ENCODE measurements around the gene DAB1. TPM values are rescaled to one million over a fixed set of nuclear protein-coding genes. Genes with fewer than 3 reads are reported as not detected.

Gene DAB1
- total RNA-seq, 1 donor from 2014 or later, result 14.0 TPM

DNA sequence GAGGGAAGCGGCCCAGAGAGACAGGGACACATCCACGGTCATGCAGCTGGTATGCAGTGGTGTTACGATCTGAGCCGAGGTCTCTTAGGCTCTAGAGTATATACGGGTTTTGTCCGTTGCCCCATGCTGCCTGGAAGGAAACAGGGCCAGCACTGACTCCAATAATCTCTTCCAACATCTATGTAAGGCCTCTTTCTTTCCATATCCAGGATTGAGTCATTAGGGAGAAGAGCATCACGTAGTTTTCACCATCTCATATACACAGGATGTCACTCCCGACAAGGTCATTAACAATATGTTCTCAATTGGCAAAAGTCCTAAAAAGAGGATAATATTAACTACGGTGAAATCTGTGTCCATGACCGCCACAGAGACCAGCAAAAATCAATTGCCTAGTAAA lies 462.4 kb downstream of the DAB1 start:
- DNase-seq (ENCODE audit: low read depth, low spot score), result no peak
- Mint-ChIP-seq H3K27me3 (ENCODE audit: low read depth) (no peaks in the 10 kb centered on the region), H3K4me1 (peaks cover 4% of the 10 kb centered on the region), H3K4me3 (no peak overlapping the region), H3K27ac (ENCODE audit: unreplicated experiment) (no peak overlapping the region), H3K36me3 (ENCODE audit: low read depth) (no peaks in the 10 kb centered on the region), H3K9me3 (no peaks in the 10 kb centered on the region)
- TF ChIP-seq, protein P1, sequence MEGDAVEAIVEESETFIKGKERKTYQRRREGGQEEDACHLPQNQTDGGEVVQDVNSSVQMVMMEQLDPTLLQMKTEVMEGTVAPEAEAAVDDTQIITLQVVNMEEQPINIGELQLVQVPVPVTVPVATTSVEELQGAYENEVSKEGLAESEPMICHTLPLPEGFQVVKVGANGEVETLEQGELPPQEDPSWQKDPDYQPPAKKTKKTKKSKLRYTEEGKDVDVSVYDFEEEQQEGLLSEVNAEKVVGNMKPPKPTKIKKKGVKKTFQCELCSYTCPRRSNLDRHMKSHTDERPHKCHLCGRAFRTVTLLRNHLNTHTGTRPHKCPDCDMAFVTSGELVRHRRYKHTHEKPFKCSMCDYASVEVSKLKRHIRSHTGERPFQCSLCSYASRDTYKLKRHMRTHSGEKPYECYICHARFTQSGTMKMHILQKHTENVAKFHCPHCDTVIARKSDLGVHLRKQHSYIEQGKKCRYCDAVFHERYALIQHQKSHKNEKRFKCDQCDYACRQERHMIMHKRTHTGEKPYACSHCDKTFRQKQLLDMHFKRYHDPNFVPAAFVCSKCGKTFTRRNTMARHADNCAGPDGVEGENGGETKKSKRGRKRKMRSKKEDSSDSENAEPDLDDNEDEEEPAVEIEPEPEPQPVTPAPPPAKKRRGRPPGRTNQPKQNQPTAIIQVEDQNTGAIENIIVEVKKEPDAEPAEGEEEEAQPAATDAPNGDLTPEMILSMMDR (conservative IDR thresholded peaks at IDR 0.05), result no peak

DNA sequence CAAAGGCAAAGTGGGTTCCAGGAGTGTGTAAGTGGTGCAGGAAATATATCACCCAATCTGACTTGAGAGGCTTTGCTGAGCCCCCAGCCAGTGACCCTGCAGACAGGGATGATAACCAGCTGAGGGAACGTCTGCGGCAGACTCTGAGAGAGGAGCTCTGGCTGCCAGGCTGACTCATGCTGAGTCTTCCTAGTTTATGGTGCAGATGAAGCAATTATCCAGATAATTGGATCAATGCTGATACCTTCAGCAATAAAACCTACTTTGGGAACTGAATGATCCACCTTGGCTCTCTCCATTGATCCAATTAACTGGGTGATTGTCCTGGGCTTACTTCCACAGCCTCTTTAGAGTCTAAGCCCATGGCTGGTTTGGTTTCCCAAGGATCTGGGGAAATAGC lies 465.3 kb downstream of the DAB1 start:
- H3K36me3 Mint-ChIP-seq (ENCODE audit: low read depth), result no peaks in the 10 kb centered on the region

DNA sequence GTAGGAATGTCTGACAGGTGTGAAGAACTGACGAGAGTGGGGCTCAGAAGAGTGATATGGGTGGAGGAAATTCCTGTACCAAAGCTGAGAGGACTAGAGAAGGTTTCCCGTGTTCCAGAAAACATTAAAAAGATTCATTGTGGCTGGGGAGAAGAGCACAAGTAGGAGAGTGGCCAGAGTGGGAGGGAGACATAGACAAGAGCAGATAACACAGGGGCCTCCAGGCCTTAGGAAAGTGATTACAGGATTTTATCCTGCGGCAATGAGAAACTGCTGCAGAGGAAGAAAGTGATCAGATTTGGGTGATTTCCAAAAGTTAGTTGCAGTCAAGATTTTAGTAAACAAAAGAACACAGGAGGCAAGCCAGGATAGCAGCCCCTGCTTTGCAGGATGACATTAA lies 465.9 kb downstream of the DAB1 start:
- TF ChIP-seq, protein P1 (conservative IDR thresholded peaks at IDR 0.05), result no peak
- Mint-ChIP-seq H3K4me1 (no peaks in the 10 kb centered on the region), H3K36me3 (ENCODE audit: low read depth) (no peaks in the 10 kb centered on the region), H3K4me3 (no peak overlapping the region), H3K27me3 (ENCODE audit: low read depth) (peaks cover 4% of the 10 kb centered on the region), H3K9me3 (no peaks in the 10 kb centered on the region), H3K27ac (ENCODE audit: unreplicated experiment) (no peak overlapping the region)
- no peak for DNase-seq (ENCODE audit: low read depth, low spot score)

More for the DNA sequence above, 465.3 kb downstream of the DAB1 start:
- TF ChIP-seq, protein P1 (conservative IDR thresholded peaks at IDR 0.05), result no peak
- DNase-seq (ENCODE audit: low read depth, low spot score), result no peak
- Mint-ChIP-seq H3K9me3 (no peaks in the 10 kb centered on the region), H3K27ac (ENCODE audit: unreplicated experiment) (no peak overlapping the region), H3K4me1 (no peaks in the 10 kb centered on the region), H3K27me3 (ENCODE audit: low read depth) (peaks cover 4% of the 10 kb centered on the region), H3K4me3 (no peak overlapping the region)

DNA sequence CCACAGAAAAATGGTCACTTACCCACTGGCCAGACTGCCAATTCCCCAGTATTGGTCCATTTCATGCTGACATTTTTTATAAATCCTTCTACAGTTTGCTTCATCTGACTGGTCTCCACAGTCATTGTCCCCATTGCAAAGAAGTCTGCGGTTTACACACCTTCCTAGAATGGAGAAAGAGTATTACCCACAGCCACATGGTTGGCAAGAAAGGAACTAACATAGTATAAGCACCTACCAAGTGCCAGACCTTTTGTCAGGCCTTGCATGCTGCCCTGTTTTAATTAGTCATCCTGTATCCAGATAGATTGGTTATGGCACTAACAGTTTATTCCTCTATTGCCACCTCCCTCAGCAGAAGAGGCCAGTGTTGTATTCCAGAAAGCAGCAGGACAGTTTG lies 469.2 kb downstream of the DAB1 start:
- Mint-ChIP-seq H3K36me3 (ENCODE audit: low read depth) (no peaks in the 10 kb centered on the region), H3K4me3 (no peak overlapping the region), H3K27me3 (ENCODE audit: low read depth) (peaks cover 6% of the 10 kb centered on the region), H3K9me3 (no peaks in the 10 kb centered on the region), H3K27ac (ENCODE audit: unreplicated experiment) (no peak overlapping the region), H3K4me1 (no peaks in the 10 kb centered on the region)
- DNase-seq (ENCODE audit: low read depth, low spot score), result no peak
- TF ChIP-seq, protein P1 (conservative IDR thresholded peaks at IDR 0.05), result no peak

DNA sequence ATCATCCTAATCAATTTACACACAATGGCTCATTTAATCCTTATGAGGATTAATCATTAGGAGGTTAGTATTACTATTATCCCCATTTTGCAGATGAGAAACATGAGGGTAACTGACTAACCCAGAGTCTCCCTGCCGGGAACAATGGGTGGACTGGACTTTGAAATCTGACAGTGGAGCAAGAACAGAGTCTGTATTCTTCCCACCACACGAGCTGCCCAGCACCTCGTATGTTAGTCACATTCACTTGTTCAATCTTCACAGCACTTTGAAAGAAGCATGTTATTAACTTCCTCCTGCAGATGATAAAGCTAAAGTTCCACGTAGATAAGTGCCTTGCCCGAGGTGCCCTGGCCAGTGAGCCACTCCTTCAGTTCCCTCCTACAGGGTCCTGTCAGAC lies 470.5 kb downstream of the DAB1 start:
- no peaks in the 10 kb centered on the region for H3K4me1 Mint-ChIP-seq
- no peak for DNase-seq (ENCODE audit: low read depth, low spot score)
- no peaks in the 10 kb centered on the region for H3K9me3 Mint-ChIP-seq
- no peaks in the 10 kb centered on the region for H3K36me3 Mint-ChIP-seq (ENCODE audit: low read depth)
- H3K27ac Mint-ChIP-seq (ENCODE audit: unreplicated experiment), result no peak overlapping the region
- peaks cover 6% of the 10 kb centered on the region for H3K27me3 Mint-ChIP-seq (ENCODE audit: low read depth)
- TF ChIP-seq, protein P1 (conservative IDR thresholded peaks at IDR 0.05), result no peak
- no peak overlapping the region for H3K4me3 Mint-ChIP-seq

DNA sequence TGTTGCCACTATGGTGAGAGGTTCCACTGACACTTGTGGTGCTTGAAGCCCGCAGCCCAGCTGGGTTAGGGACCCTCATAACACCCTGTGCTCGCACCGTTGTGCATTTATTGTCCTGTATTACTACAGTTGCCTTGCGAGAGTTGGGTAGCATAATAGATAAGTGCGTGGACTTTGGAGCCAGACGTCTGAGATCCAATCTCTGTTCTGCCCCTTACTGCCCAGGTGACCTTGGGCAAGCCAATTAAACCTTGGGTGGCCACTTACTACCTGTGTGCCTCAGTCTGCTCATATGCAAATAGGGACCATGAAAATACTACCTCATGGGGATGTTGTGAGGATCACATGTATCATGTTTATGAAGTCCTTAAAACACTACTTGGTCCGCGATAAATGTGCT lies 471.4 kb downstream of the DAB1 start:
- no peak overlapping the region for H3K27ac Mint-ChIP-seq (ENCODE audit: unreplicated experiment)
- TF ChIP-seq, protein P1 (conservative IDR thresholded peaks at IDR 0.05), result no peak

More for the DNA sequence above, 471.4 kb downstream of the DAB1 start:
- no peak for DNase-seq (ENCODE audit: low read depth, low spot score)
- Mint-ChIP-seq H3K4me1 (no peaks in the 10 kb centered on the region), H3K27me3 (ENCODE audit: low read depth) (peaks cover 6% of the 10 kb centered on the region), H3K9me3 (no peaks in the 10 kb centered on the region), H3K4me3 (no peak overlapping the region), H3K36me3 (ENCODE audit: low read depth) (no peaks in the 10 kb centered on the region)
